HCT116 (cell line): Measurements from ENCODE around the gene ACSF2.

Experiments used
- ELF1 ChIP-seq: IDR thresholded peaks from 2 replicates; pipeline ENCODE4 v1.6.1; 2012; ENCODE audit warnings: low read depth, borderline replicate concordance
- EZH2 ChIP-seq: fragments of 200-600 bp; sonication (generic); IDR thresholded peaks from 2 replicates; pipeline ENCODE4 v1.6.1; 2017; ENCODE audit warnings: antibody characterized with exemption, mixed run types
- JUND ChIP-seq: IDR thresholded peaks from 2 replicates; pipeline ENCODE4 v1.6.1; 2012
- POLR2A ChIP-seq: IDR thresholded peaks from 2 replicates; pipeline ENCODE4 v1.7.0; 2011; ENCODE audit warnings: borderline replicate concordance; ENCODE audit not compliant: insufficient read depth, insufficient read length; ENCODE audit errors: extremely low read depth
- POLR2AphosphoS5 ChIP-seq: IDR thresholded peaks from 2 replicates; pipeline ENCODE4 v1.6.1; 2011; ENCODE audit warnings: mild to moderate bottlenecking, low read depth, low read length, moderate library complexity
- RAD21 ChIP-seq: IDR thresholded peaks from 2 replicates; pipeline ENCODE4 v1.6.1; 2012; ENCODE audit warnings: low read depth, mild to moderate bottlenecking
- SP1 ChIP-seq: IDR thresholded peaks from 2 replicates; pipeline ENCODE4 v1.6.1; 2012; ENCODE audit warnings: low read depth
- SRF ChIP-seq: IDR thresholded peaks from 2 replicates; pipeline ENCODE4 v1.6.1; 2012; ENCODE audit warnings: low read depth
- YY1 ChIP-seq: IDR thresholded peaks from 2 replicates; pipeline ENCODE4 v1.6.1; 2011; ENCODE audit warnings: low read length, low read depth, moderate library complexity, mild to moderate bottlenecking; ENCODE audit not compliant: insufficient replicate concordance; ENCODE audit errors: extremely low read depth
- TF ChIP-seq, protein P1 (sequence below), 3 experiments: fragments of 200-600 bp in 1 of 3; sonication (generic) in 1 of 3; IDR thresholded peaks in 2 of 3; conservative IDR thresholded peaks in 1 of 3; 2 replicates each; pipeline ENCODE4 v1.5.1; 2012 to 2017; ENCODE audit warnings: low read depth in 2 of 3, low read length in 2 of 3, antibody characterized with exemption in 1 of 3, borderline replicate concordance in 1 of 3, control low read depth in 1 of 3, mild to moderate bottlenecking in 1 of 3, mixed read lengths in 1 of 3, mixed run types in 1 of 3, moderate library complexity in 1 of 3; ENCODE audit not compliant: insufficient read depth in 1 of 3
- TF ChIP-seq, protein P2 (sequence below): IDR thresholded peaks from 2 replicates; pipeline ENCODE4 v1.6.1; 2012
- TF ChIP-seq, protein P3 (sequence below): IDR thresholded peaks from 2 replicates; pipeline ENCODE4 v1.6.1; 2012; ENCODE audit warnings: low read depth

DNA sequence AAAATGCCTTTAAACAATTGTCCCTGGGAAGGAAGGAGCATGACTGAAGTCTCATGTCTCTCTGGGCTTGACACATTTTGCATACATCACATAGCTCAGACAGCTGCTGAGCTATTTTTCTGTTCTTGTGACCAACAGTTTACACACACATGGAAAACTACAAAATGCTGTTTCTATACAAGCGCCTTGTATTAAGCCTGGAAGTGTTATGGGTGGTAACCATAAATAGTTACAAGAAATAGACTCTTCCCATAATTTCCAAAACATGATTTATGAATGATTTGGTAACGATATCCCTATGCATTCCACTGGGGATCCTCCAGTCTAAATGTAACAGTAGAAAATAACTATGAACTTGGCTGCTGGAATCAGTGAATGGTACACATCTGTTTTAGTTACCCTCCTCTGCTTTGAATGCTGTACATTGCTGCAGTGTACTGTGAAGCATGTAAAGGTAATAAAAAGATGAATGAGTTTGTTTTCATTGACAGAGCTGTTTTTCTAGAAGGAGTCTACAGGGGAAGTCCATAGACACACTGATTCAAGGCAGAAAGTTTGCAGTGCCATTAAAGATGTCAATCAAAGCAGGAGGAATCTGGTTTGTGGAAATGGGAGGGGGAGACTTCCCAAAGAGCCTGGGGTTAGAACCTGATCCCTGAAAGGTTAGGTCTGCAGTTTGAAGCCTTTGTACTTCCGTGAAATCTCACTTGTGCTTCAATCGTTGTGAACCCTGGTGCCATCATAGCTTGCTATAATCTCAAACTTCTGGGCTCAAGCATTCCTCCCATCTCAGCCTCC is 5.0 kb downstream of the ACSF2 start:
- TF ChIP-seq, protein P1, sequence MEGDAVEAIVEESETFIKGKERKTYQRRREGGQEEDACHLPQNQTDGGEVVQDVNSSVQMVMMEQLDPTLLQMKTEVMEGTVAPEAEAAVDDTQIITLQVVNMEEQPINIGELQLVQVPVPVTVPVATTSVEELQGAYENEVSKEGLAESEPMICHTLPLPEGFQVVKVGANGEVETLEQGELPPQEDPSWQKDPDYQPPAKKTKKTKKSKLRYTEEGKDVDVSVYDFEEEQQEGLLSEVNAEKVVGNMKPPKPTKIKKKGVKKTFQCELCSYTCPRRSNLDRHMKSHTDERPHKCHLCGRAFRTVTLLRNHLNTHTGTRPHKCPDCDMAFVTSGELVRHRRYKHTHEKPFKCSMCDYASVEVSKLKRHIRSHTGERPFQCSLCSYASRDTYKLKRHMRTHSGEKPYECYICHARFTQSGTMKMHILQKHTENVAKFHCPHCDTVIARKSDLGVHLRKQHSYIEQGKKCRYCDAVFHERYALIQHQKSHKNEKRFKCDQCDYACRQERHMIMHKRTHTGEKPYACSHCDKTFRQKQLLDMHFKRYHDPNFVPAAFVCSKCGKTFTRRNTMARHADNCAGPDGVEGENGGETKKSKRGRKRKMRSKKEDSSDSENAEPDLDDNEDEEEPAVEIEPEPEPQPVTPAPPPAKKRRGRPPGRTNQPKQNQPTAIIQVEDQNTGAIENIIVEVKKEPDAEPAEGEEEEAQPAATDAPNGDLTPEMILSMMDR (IDR thresholded peaks at IDR 0.05 in 2 of 3, conservative IDR thresholded peaks at IDR 0.05 in 1 of 3; ENCODE audit: borderline replicate concordance in 1 of 3, insufficient read depth in 1 of 3, low read depth in 2 of 3, low read length in 2 of 3) = no peak
- TF ChIP-seq JUND (no peak), SRF (no peak), SP1 (no peak), ELF1 (no peak), POLR2AphosphoS5 (no peak), YY1 (no peak), RAD21 (no peak), EZH2 (no peak), POLR2A (no peak)
- TF ChIP-seq, protein P2, sequence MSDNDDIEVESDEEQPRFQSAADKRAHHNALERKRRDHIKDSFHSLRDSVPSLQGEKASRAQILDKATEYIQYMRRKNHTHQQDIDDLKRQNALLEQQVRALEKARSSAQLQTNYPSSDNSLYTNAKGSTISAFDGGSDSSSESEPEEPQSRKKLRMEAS = no peak
- TF ChIP-seq, protein P3, sequence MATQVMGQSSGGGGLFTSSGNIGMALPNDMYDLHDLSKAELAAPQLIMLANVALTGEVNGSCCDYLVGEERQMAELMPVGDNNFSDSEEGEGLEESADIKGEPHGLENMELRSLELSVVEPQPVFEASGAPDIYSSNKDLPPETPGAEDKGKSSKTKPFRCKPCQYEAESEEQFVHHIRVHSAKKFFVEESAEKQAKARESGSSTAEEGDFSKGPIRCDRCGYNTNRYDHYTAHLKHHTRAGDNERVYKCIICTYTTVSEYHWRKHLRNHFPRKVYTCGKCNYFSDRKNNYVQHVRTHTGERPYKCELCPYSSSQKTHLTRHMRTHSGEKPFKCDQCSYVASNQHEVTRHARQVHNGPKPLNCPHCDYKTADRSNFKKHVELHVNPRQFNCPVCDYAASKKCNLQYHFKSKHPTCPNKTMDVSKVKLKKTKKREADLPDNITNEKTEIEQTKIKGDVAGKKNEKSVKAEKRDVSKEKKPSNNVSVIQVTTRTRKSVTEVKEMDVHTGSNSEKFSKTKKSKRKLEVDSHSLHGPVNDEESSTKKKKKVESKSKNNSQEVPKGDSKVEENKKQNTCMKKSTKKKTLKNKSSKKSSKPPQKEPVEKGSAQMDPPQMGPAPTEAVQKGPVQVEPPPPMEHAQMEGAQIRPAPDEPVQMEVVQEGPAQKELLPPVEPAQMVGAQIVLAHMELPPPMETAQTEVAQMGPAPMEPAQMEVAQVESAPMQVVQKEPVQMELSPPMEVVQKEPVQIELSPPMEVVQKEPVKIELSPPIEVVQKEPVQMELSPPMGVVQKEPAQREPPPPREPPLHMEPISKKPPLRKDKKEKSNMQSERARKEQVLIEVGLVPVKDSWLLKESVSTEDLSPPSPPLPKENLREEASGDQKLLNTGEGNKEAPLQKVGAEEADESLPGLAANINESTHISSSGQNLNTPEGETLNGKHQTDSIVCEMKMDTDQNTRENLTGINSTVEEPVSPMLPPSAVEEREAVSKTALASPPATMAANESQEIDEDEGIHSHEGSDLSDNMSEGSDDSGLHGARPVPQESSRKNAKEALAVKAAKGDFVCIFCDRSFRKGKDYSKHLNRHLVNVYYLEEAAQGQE = no peak
